HCT116 (cell line): ENCODE results near the gene CSTPP1.

ENCODE experiments used
- CEBPB ChIP-seq: IDR thresholded peaks from 2 replicates; pipeline ENCODE4 v1.6.1; 2012; ENCODE audit warnings: low read depth
- EGR1 ChIP-seq: IDR thresholded peaks from 2 replicates; pipeline ENCODE4 v1.6.1; 2012; ENCODE audit warnings: low read depth
- EZH2 ChIP-seq: fragments of 200-600 bp; sonication (generic); IDR thresholded peaks from 2 replicates; pipeline ENCODE4 v1.6.1; 2017; ENCODE audit warnings: antibody characterized with exemption, mixed run types
- JUND ChIP-seq: IDR thresholded peaks from 2 replicates; pipeline ENCODE4 v1.6.1; 2012
- POLR2A ChIP-seq: IDR thresholded peaks from 2 replicates; pipeline ENCODE4 v1.7.0; 2011; ENCODE audit warnings: borderline replicate concordance; ENCODE audit not compliant: insufficient read depth, insufficient read length; ENCODE audit errors: extremely low read depth
- SP1 ChIP-seq: IDR thresholded peaks from 2 replicates; pipeline ENCODE4 v1.6.1; 2012; ENCODE audit warnings: low read depth
- TF ChIP-seq, protein P1 (sequence below), 3 experiments: fragments of 200-600 bp in 1 of 3; sonication (generic) in 1 of 3; IDR thresholded peaks in 2 of 3; conservative IDR thresholded peaks in 1 of 3; 2 replicates each; pipeline ENCODE4 v1.5.1; 2012 to 2017; ENCODE audit warnings: low read depth in 2 of 3, low read length in 2 of 3, antibody characterized with exemption in 1 of 3, borderline replicate concordance in 1 of 3, control low read depth in 1 of 3, mild to moderate bottlenecking in 1 of 3, mixed read lengths in 1 of 3, mixed run types in 1 of 3, moderate library complexity in 1 of 3; ENCODE audit not compliant: insufficient read depth in 1 of 3

DNA sequence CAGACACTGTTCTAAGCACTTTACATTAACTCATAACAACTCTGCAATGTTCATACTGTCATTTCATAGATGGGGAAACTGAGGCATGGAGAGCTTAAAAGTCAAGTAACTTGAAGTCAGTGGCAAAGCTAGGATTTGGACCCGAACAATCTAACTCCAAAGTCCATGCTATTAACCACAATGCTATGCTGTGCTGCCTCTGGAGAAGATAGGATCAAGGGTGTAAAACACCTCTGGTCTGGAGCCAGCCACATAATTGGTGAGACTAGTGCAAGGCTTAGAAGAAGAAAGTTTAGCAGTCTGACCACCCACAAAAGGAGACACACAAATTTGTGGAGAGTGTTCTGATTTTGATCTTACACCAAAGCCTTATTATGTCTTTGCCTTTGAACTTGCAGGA, 196.4 kb downstream of the CSTPP1 start:
- TF ChIP-seq EZH2 (no peak), POLR2A (no peak), EGR1 (no peak), SP1 (no peak), CEBPB (no peak), JUND (no peak)
- TF ChIP-seq, protein P1, sequence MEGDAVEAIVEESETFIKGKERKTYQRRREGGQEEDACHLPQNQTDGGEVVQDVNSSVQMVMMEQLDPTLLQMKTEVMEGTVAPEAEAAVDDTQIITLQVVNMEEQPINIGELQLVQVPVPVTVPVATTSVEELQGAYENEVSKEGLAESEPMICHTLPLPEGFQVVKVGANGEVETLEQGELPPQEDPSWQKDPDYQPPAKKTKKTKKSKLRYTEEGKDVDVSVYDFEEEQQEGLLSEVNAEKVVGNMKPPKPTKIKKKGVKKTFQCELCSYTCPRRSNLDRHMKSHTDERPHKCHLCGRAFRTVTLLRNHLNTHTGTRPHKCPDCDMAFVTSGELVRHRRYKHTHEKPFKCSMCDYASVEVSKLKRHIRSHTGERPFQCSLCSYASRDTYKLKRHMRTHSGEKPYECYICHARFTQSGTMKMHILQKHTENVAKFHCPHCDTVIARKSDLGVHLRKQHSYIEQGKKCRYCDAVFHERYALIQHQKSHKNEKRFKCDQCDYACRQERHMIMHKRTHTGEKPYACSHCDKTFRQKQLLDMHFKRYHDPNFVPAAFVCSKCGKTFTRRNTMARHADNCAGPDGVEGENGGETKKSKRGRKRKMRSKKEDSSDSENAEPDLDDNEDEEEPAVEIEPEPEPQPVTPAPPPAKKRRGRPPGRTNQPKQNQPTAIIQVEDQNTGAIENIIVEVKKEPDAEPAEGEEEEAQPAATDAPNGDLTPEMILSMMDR (IDR thresholded peaks at IDR 0.05 in 2 of 3, conservative IDR thresholded peaks at IDR 0.05 in 1 of 3; ENCODE audit: borderline replicate concordance in 1 of 3, insufficient read depth in 1 of 3, low read depth in 2 of 3, low read length in 2 of 3), result no peak
